Endothelial cell of umbilical vein (primary cell): ENCODE measurements around the gene CDC45. TPM values are rescaled to one million over a fixed set of nuclear protein-coding genes. Genes with fewer than 3 reads are reported as not detected.
A peak's percentile ranks its signal among the peaks of the same experiment; 100 is the strongest.

ENCODE experiments used
- BruUV-seq: library from RNA; stranded (reverse); fragments of 400-500 nt; replicated peaks from 2 replicates; lab custom pipeline; 2021; lab: Mats Ljungman, UMichigan
- CTCF ChIA-PET: fragments of 300-600, 350-600 bp; sonication (Branson Sonifier 250); formaldehyde crosslinking; loops from one replicate; lab custom pipeline; 2021; ENCODE audit warnings: antibody characterized with exemption, inconsistent platforms; lab: Charles Lee
- POLR2A ChIA-PET: fragments of 300-600, 350-600 bp; sonication (Branson Sonifier 250); formaldehyde crosslinking; loops from one replicate; lab custom pipeline; 2021; ENCODE audit warnings: antibody characterized with exemption, inconsistent platforms; lab: Charles Lee
- DNase-seq: peaks from one replicate; pipeline ENCODE4 v3.0.0-alpha.2; 2011; ENCODE audit warnings: low read depth, low spot score
- FAIRE-seq: peaks from 2 replicates; lab custom pipeline; 2011; peaks lifted over from hg19 to GRCh38; lab: Jason Lieb, UNC
- H2AFZ ChIP-seq: 2 replicates; pipeline ENCODE4 v1.6.0; 2012; ENCODE audit warnings: low read depth, low read length, control low read depth, inconsistent platforms
- H3K27ac ChIP-seq: 2 replicates; pipeline ENCODE4 v1.5.1; 2011; ENCODE audit warnings: low read depth, mild to moderate bottlenecking, control low read depth, low read length, moderate library complexity; ENCODE audit not compliant: insufficient read depth
- H3K27me3 ChIP-seq, 2 experiments: 2 replicates each; pipeline versions ENCODE4 v1.6.0 to v1.6.1; 2011; ENCODE audit warnings: low read length in 2 of 2, mixed read lengths in 1 of 2; ENCODE audit not compliant: control insufficient read depth in 2 of 2, insufficient read depth in 2 of 2
- H3K36me3 ChIP-seq, 2 experiments: 2 replicates in 1 of 2; 3 replicates in 1 of 2; pipeline ENCODE4 v1.5.1; 2011; ENCODE audit warnings: low read length in 2 of 2, mild to moderate bottlenecking in 1 of 2, moderate library complexity in 1 of 2; ENCODE audit not compliant: control insufficient read depth in 2 of 2, insufficient read depth in 2 of 2; ENCODE audit errors: extremely low read depth in 1 of 2
- H3K4me1 ChIP-seq: 3 replicates; pipeline ENCODE4 v1.5.1; 2011; ENCODE audit warnings: mild to moderate bottlenecking, low read length; ENCODE audit not compliant: control insufficient read depth, insufficient read depth; ENCODE audit errors: extremely low read depth
- H3K4me2 ChIP-seq: 2 replicates; pipeline ENCODE4 v1.6.1; 2011; ENCODE audit warnings: low read length, control low read depth, mixed read lengths; ENCODE audit not compliant: insufficient read depth
- H3K4me3 ChIP-seq, 3 experiments: fragments of 200-600 bp in 1 of 3; sonication (generic), shearing (Covaris generic) in 1 of 3; replicated peaks in 1 of 3; 2 replicates each; pipeline ENCODE4 v1.5.1; 2011 to 2016; ENCODE audit warnings: control low read depth in 3 of 3, low read length in 3 of 3, mild to moderate bottlenecking in 2 of 3, inconsistent platforms in 1 of 3, low read depth in 1 of 3, moderate library complexity in 1 of 3; ENCODE audit not compliant: insufficient read depth in 1 of 3
- H3K79me2 ChIP-seq: 2 replicates; pipeline ENCODE4 v1.6.0; 2012; ENCODE audit warnings: low read length, inconsistent platforms; ENCODE audit not compliant: control insufficient read depth, insufficient read depth
- H3K9ac ChIP-seq: replicated peaks from 2 replicates; pipeline ENCODE3; 2011; ENCODE audit warnings: low read length, control low read depth; ENCODE audit not compliant: insufficient read depth; ENCODE audit errors: extremely low read depth
- H3K9me1 ChIP-seq: replicated peaks from 3 replicates; pipeline ENCODE4 v1.6.0; 2011; ENCODE audit warnings: mild to moderate bottlenecking, low read length; ENCODE audit not compliant: control insufficient read depth, insufficient read depth; ENCODE audit errors: extremely low read depth
- H3K9me3 ChIP-seq: replicated peaks from 2 replicates; pipeline ENCODE4 v1.5.1; 2012; ENCODE audit warnings: low read length, inconsistent platforms; ENCODE audit not compliant: control insufficient read depth, insufficient read depth
- H4K20me1 ChIP-seq: replicated peaks from 2 replicates; pipeline ENCODE3; 2011; ENCODE audit warnings: mild to moderate bottlenecking, low read length; ENCODE audit not compliant: control insufficient read depth, insufficient read depth; ENCODE audit errors: extremely low read depth
- CTCF ChIP-seq, 2 donors: IDR thresholded peaks; 1 replicate in 1 of 2; 2 replicates in 1 of 2; pipeline ENCODE4 v1.5.1; 2011; ENCODE audit warnings: low read length in 2 of 2, mild to moderate bottlenecking in 2 of 2, moderate library complexity in 2 of 2, control low read depth in 1 of 2, inconsistent platforms in 1 of 2, low read depth in 1 of 2; ENCODE audit not compliant: insufficient read depth in 1 of 2; ENCODE audit errors: extremely low read depth in 1 of 2
- EZH2 ChIP-seq: IDR thresholded peaks from 2 replicates; pipeline ENCODE4 v1.6.1; 2012; ENCODE audit warnings: borderline replicate concordance, low read depth, mild to moderate bottlenecking, moderate library complexity, low read length, inconsistent platforms; ENCODE audit not compliant: severe bottlenecking
- FOS ChIP-seq: IDR thresholded peaks from 2 replicates; pipeline ENCODE4 v1.6.1; 2011; ENCODE audit warnings: mild to moderate bottlenecking, low read length, moderate library complexity, borderline replicate concordance; ENCODE audit not compliant: insufficient read depth
- GATA2 ChIP-seq: IDR thresholded peaks from 2 replicates; pipeline ENCODE4 v1.7.0; 2011; ENCODE audit warnings: low read depth, mild to moderate bottlenecking, moderate library complexity, mixed read lengths, low read length; ENCODE audit not compliant: insufficient read length, insufficient read depth
- JUN ChIP-seq: IDR thresholded peaks from 2 replicates; pipeline ENCODE4 v1.6.1; 2011; ENCODE audit warnings: borderline replicate concordance, low read depth; ENCODE audit not compliant: insufficient read length, insufficient read depth
- MAX ChIP-seq: IDR thresholded peaks from 2 replicates; pipeline ENCODE4 v1.6.1; 2011; ENCODE audit not compliant: insufficient read depth, insufficient read length
- MYC ChIP-seq: IDR thresholded peaks from one replicate; pipeline ENCODE4 v1.6.1; 2011; ENCODE audit warnings: mild to moderate bottlenecking, low read depth, low read length
- POLR2A ChIP-seq: IDR thresholded peaks from 2 replicates; pipeline ENCODE4 v1.6.1; 2012; ENCODE audit warnings: low read depth, mild to moderate bottlenecking, control low read depth, low read length
- POLR2AphosphoS5 ChIP-seq: IDR thresholded peaks from 2 replicates; pipeline ENCODE4 v1.6.1; 2012; ENCODE audit warnings: low read depth, mild to moderate bottlenecking, control low read depth, low read length, moderate library complexity; ENCODE audit not compliant: insufficient read depth
- dilution Hi-C: fragments of 300-500 bp; cut with MboI; formaldehyde crosslinking; loops from one replicate; pipeline ENCODE4 v1.15.0; 2019; ENCODE audit warnings: low sequenced_read_pairs; ENCODE audit not compliant: extremely low pct_ligation_motif_present
- intact Hi-C: fragments of 100-400 bp; cut with micrococcal nuclease; formaldehyde crosslinking; loops from one replicate; pipeline ENCODE4 v1.10.0; 2022
- polyA plus RNA-seq, 4 experiments: library from polyadenylated mRNA; depleted of rRNA in 3 of 4; stranded (reverse) in 3 of 4; unstranded in 1 of 4; fragments of >200 nt; gene quantifications; 2 replicates each; pipeline versions ENCODE4 v1.2.1 to v1.2.3, GENCODE V29; 2011 to 2012; ENCODE audit warnings: missing spikeins in 1 of 4
- total RNA-seq: library from RNA; stranded (reverse); gene quantifications from 2 replicates; pipeline ENCODE4 v1.2.3, GENCODE V29; 2021

The CDC45 gene
- total and polyA plus RNA-seq, 2 donors (not counting 3 experiments of a cell fraction or from before 2014, with no cell fraction given): 36.6 to 40.6 TPM

GRCh38 chr22:19446603-19447329, 33.0 kb upstream of the CDC45 start:
- peak overlapping the region; percentile 83 for H3K9ac ChIP-seq
- H3K27me3 ChIP-seq: no peaks in the 10 kb centered on the region
- H3K9me1 ChIP-seq: no peaks in the 10 kb centered on the region
- no peak for DNase-seq
- H3K4me1 ChIP-seq: peaks cover 11% of the 10 kb centered on the region
- H4K20me1 ChIP-seq: no peaks in the 10 kb centered on the region
- peak overlapping the region; percentile 69 for H2AFZ ChIP-seq
- peaks cover 2 to 22% of the 10 kb centered on the region in 2 experiments for H3K36me3 ChIP-seq
- ChIA-PET CTCF (interaction anchor here (0.9 to 1.4 kb wide), 4 partner anchors 15 to 267 kb away, joined by 3 to 9 read pairs (median 3); partner anchors contain the start of gene MRPL40), POLR2A (no interaction called here)
- H3K79me2 ChIP-seq: peaks cover 47% of the 10 kb centered on the region
- peak; percentile 37 for FAIRE-seq
- dilution Hi-C loops: no loop called here
- peak overlapping the region; percentile 49 for H3K27ac ChIP-seq
- peak overlapping the region; percentile 80 to 92 (median 89) for H3K4me3 ChIP-seq
- peak overlapping the region; percentile 87 for H3K4me2 ChIP-seq
- BruUV-seq: no TSS peak
- no peaks in the 10 kb centered on the region for H3K9me3 ChIP-seq
- TF ChIP-seq MAX: no peak
- TF ChIP-seq POLR2A: no peak
- TF ChIP-seq CTCF (IDR thresholded peaks at IDR 0.05; ENCODE audit: extremely low read depth in 1 of 2, insufficient read depth in 1 of 2, low read depth in 1 of 2, low read length in 2 of 2): no peak
- no peak for TF ChIP-seq GATA2
- no peak for TF ChIP-seq JUN
- TF ChIP-seq FOS: no peak
- TF ChIP-seq POLR2AphosphoS5: no peak
- no peak for TF ChIP-seq MYC
- TF ChIP-seq EZH2: no peak
- intact Hi-C loops: loop anchor here (1.0 to 5.0 kb wide), 3 partner anchors 14 to 269 kb away; partner anchors contain the start of genes CDC45, MRPL40, SLC25A1 and UFD1
